Colonic mucosa (tissue), 4 donors: ENCODE data around the gene FZD10. TPM values are rescaled to one million over a fixed set of nuclear protein-coding genes. Genes with fewer than 3 reads are reported as not detected.

Source experiments
- DNase-seq: peaks from one replicate; pipeline ENCODE4 v3.0.0-alpha.2; 2020
- H3K27ac ChIP-seq: fragments of 200-600 bp; one replicate; pipeline ENCODE4 v1.8.0; 2021
- H3K27me3 ChIP-seq: fragments of 200-600 bp; one replicate; pipeline ENCODE4 v1.8.0; 2021
- H3K36me3 ChIP-seq: fragments of 200-600 bp; one replicate; pipeline ENCODE4 v1.8.0; 2021
- H3K4me1 ChIP-seq: fragments of 200-600 bp; one replicate; pipeline ENCODE4 v1.8.0; 2021; ENCODE audit warnings: mild to moderate bottlenecking
- H3K4me3 ChIP-seq: fragments of 200-600 bp; one replicate; pipeline ENCODE4 v1.8.0; 2021
- H3K9ac ChIP-seq, 2 donors: one replicate each; pipeline ENCODE4 v1.7.0; 2013; ENCODE audit warnings: control low read depth in 2 of 2, low read depth in 2 of 2, low read length in 2 of 2
- H3K9me3 ChIP-seq: fragments of 200-600 bp; one replicate; pipeline ENCODE4 v1.8.0; 2021
- CTCF ChIP-seq: fragments of 200-600 bp; IDR thresholded peaks from one replicate; pipeline ENCODE4 v1.8.0; 2022; ENCODE audit warnings: antibody characterized with exemption, mild to moderate bottlenecking
- intact Hi-C: fragments of 100-400 bp; cut with DNase I; formaldehyde crosslinking; loops from one replicate; pipeline ENCODE4 v1.14.1; 2022
- total RNA-seq, 2 donors: library from RNA; stranded (reverse); fragmentation: NEBNext Ultra II Directional in 1 of 2; extraction: Animal tissue kit (Norgen Biotek cat#: 25700) in 1 of 2; gene quantifications; one replicate each; pipeline ENCODE4 v1.2.1, GENCODE V29; 2021
- donor health status: healthy.
- donor health status: DM: no; HTN: no; CAD: no.
- donor health status: DM: no; HTN: no; CAD: no.

FZD10 gene
- total RNA-seq, 2 donors from 2014 or later = 0.21 to 0.27 TPM

GRCh38 chr12:130198026-130198662, 35.9 kb downstream of the FZD10 start:
- no peak for TF ChIP-seq CTCF
- H3K9me3 ChIP-seq = no peaks in the 10 kb centered on the region
- no peaks in the 10 kb centered on the region for H3K4me1 ChIP-seq
- no peaks in the 10 kb centered on the region for H3K36me3 ChIP-seq
- no peak overlapping the region for H3K4me3 ChIP-seq
- no peak overlapping the region for H3K9ac ChIP-seq
- DNase-seq = no peak
- intact Hi-C loops = no loop called here
- no peaks in the 10 kb centered on the region for H3K27me3 ChIP-seq
- no peak overlapping the region for H3K27ac ChIP-seq

DNA sequence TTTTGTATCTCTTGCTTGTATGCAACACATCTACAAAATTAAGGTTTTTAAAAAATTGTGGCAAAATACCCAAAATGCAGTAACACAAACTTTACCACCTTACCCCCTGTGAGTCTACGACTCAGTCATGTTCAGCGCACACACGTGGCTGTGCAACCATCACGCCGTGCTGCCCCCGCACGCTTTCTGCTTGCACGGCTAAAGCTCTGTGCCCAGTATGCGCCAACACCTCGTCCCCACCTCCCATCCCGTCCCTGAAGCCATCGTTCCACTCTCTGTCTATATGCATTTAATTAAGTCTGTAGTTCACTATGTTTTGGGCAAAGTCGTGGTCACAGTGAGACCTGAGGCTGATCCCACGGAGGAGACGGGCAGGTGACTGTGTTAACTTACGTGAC, 36.4 kb downstream of the FZD10 start:
- intact Hi-C loops = no loop called here
- TF ChIP-seq CTCF = no peak
- H3K4me1 ChIP-seq = no peaks in the 10 kb centered on the region
- H3K27me3 ChIP-seq = no peaks in the 10 kb centered on the region
- H3K9me3 ChIP-seq = no peaks in the 10 kb centered on the region
- H3K4me3 ChIP-seq = no peak overlapping the region
- DNase-seq = no peak
- H3K36me3 ChIP-seq = no peaks in the 10 kb centered on the region
- no peak overlapping the region for H3K27ac ChIP-seq
- H3K9ac ChIP-seq = no peak overlapping the region

DNA sequence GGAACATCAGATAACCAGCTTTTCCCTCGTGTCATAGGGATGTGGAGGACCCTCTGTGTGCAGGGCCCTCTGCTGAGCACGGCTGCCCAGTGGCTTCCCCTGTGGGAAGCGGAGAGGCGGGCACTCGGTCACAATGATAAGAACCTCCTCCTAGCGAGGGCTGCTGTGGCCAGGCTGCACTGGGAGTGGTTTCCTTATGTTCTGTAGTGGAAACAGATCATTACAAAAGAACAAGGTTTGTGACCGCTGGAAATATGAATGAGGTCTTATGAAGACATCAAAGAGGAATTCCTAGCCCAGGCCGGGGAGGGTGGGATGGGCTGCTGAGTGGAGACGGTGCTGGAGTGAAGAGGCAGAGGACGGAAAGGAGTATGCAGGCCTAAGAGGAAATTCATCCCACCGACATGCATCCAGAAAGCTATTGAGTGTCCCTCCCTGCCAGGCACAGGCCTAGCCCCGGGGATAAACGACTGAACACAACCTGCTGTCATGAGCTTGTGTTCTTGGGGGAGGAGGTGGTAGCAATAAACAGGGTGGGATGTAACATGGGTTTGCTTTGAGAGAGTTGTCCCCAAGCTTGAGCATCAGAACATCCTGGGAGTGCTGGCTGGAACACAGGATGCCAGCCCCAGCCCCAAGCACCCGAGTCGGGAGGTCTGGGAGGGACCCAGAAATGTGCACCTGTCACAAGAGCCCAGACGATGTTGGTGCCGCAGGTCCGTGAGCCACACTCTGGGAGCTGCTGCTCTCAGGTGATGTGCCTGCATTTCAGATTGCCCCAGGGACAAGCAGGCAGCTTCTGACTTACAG, 37.5 kb downstream of the FZD10 start:
- H3K4me3 ChIP-seq = no peak overlapping the region
- no peaks in the 10 kb centered on the region for H3K27me3 ChIP-seq
- H3K9ac ChIP-seq = no peak overlapping the region
- no peaks in the 10 kb centered on the region for H3K4me1 ChIP-seq
- H3K27ac ChIP-seq = no peak overlapping the region
- no peak for DNase-seq
- intact Hi-C loops = no loop called here
- H3K9me3 ChIP-seq = no peaks in the 10 kb centered on the region
- TF ChIP-seq CTCF = no peak
- H3K36me3 ChIP-seq = no peaks in the 10 kb centered on the region

GRCh38 chr12:130200445-130200844, 38.2 kb downstream of the FZD10 start:
- intact Hi-C loops = no loop called here

GRCh38 chr12:130201037-130201436, 38.8 kb downstream of the FZD10 start:
- intact Hi-C loops = no loop called here
- Histone ChIP-seq H3K27ac (no peak overlapping the region), H3K9me3 (no peaks in the 10 kb centered on the region), H3K9ac (no peak overlapping the region), H3K27me3 (no peaks in the 10 kb centered on the region), H3K4me1 (no peaks in the 10 kb centered on the region), H3K36me3 (no peaks in the 10 kb centered on the region), H3K4me3 (no peak overlapping the region)
- DNase-seq = no peak
- TF ChIP-seq CTCF = no peak

More at GRCh38 chr12:130200445-130200844, 38.2 kb downstream of the FZD10 start:
- DNase-seq = no peak
- TF ChIP-seq CTCF = no peak
- H3K36me3 ChIP-seq = no peaks in the 10 kb centered on the region
- no peak overlapping the region for H3K9ac ChIP-seq
- H3K27me3 ChIP-seq = no peaks in the 10 kb centered on the region
- no peak overlapping the region for H3K27ac ChIP-seq
- no peaks in the 10 kb centered on the region for H3K4me1 ChIP-seq
- H3K9me3 ChIP-seq = no peaks in the 10 kb centered on the region
- H3K4me3 ChIP-seq = no peak overlapping the region
